Liver (tissue), 9 donors: ENCODE data around the gene CFAP90. TPM values are rescaled to one million over a fixed set of nuclear protein-coding genes. Genes with fewer than 3 reads are reported as not detected.

Source experiments
- DNase-seq: peaks from one replicate; pipeline ENCODE4 v3.0.0-alpha.2; 2017; ENCODE audit warnings: low spot score
- H3K27ac ChIP-seq, 2 donors: one replicate each; pipeline ENCODE4 v1.7.0; 2013; ENCODE audit warnings: inconsistent platforms in 2 of 2, low read length in 2 of 2, control low read depth in 1 of 2, low read depth in 1 of 2, mild to moderate bottlenecking in 1 of 2
- H3K27me3 ChIP-seq, 4 donors: one replicate each; pipeline versions ENCODE4 v1.6.1 to v1.7.0; 2013; ENCODE audit warnings: low read length in 3 of 4, inconsistent platforms in 1 of 4, mild to moderate bottlenecking in 1 of 4, moderate library complexity in 1 of 4; ENCODE audit not compliant: control insufficient read depth in 4 of 4, insufficient read depth in 4 of 4
- H3K36me3 ChIP-seq, 4 donors: one replicate each; pipeline versions ENCODE4 v1.6.1 to v1.7.0; 2013; ENCODE audit warnings: low read length in 3 of 4, mild to moderate bottlenecking in 3 of 4, low read depth in 1 of 4, moderate library complexity in 1 of 4; ENCODE audit not compliant: control insufficient read depth in 4 of 4, insufficient read depth in 3 of 4
- H3K4me1 ChIP-seq, 4 donors: one replicate each; pipeline versions ENCODE4 v1.6.1 to v1.7.0; 2013; ENCODE audit warnings: low read length in 3 of 4, mild to moderate bottlenecking in 3 of 4, moderate library complexity in 1 of 4; ENCODE audit not compliant: control insufficient read depth in 4 of 4, insufficient read depth in 4 of 4
- H3K4me3 ChIP-seq, 3 donors: one replicate each; pipeline versions ENCODE4 v1.6.1 to v1.7.0; 2013; ENCODE audit warnings: low read length in 3 of 3, control low read depth in 1 of 3, low read depth in 1 of 3, mild to moderate bottlenecking in 1 of 3
- H3K9ac ChIP-seq, 2 donors: one replicate each; pipeline ENCODE4 v1.7.0; 2013; ENCODE audit warnings: low read length in 2 of 2, mild to moderate bottlenecking in 2 of 2, moderate library complexity in 2 of 2, control low read depth in 1 of 2, low read depth in 1 of 2
- H3K9me3 ChIP-seq, 4 donors: one replicate each; pipeline versions ENCODE4 v1.6.1 to v1.7.0; 2013; ENCODE audit warnings: low read length in 3 of 4; ENCODE audit not compliant: control insufficient read depth in 4 of 4
- ATF3 ChIP-seq: IDR thresholded peaks from 2 replicates; pipeline ENCODE4 v1.6.1; 2016; ENCODE audit warnings: antibody characterized with exemption
- CTCF ChIP-seq: fragments of 150-350 bp; IDR thresholded peaks from 2 replicates; pipeline ENCODE4 v1.5.1; 2017; ENCODE audit warnings: improper control_type of control experiment, low read depth, low read length; ENCODE audit not compliant: missing input control
- EGR1 ChIP-seq, 2 donors: IDR thresholded peaks; 2 replicates each; pipeline ENCODE4 v1.6.1; 2016 to 2018; ENCODE audit warnings: antibody characterized with exemption in 2 of 2, low read depth in 2 of 2
- HNF4A ChIP-seq, 2 donors: conservative IDR thresholded peaks; 2 replicates each; pipeline ENCODE4 v1.6.1; 2016; ENCODE audit warnings: antibody characterized with exemption in 2 of 2, mild to moderate bottlenecking in 2 of 2
- HNF4G ChIP-seq: IDR thresholded peaks from 2 replicates; pipeline ENCODE4 v1.6.1; 2016; ENCODE audit warnings: antibody characterized with exemption
- JUND ChIP-seq, 2 donors: IDR thresholded peaks; 2 replicates each; pipeline ENCODE4 v1.6.1; 2016; ENCODE audit warnings: antibody characterized with exemption in 2 of 2
- RAD21 ChIP-seq, 2 donors: IDR thresholded peaks; 2 replicates each; pipeline ENCODE4 v1.6.1; 2016; ENCODE audit warnings: antibody characterized with exemption in 2 of 2, mild to moderate bottlenecking in 2 of 2
- REST ChIP-seq: IDR thresholded peaks from 2 replicates; pipeline ENCODE4 v1.6.1; 2016; ENCODE audit warnings: antibody characterized with exemption, mild to moderate bottlenecking
- RXRA ChIP-seq, 2 donors: IDR thresholded peaks; 2 replicates each; pipeline ENCODE4 v1.6.1; 2017 to 2018; ENCODE audit warnings: antibody characterized with exemption in 2 of 2, mild to moderate bottlenecking in 1 of 2
- YY1 ChIP-seq: IDR thresholded peaks from 2 replicates; pipeline ENCODE4 v1.6.1; 2016; ENCODE audit warnings: antibody characterized with exemption, mild to moderate bottlenecking
- ZBTB33 ChIP-seq: IDR thresholded peaks from 2 replicates; pipeline ENCODE4 v1.6.1; 2016; ENCODE audit warnings: antibody characterized with exemption
- WGBS: extraction: QIAGEN DNeasy Blood & Tissue Kit; methylation state at CpG from one replicate; pipeline ENCODE4 v1.1.7; 2013; 5-methylcytosine and 5-hydroxymethylcytosine counted together
- polyA plus RNA-seq, 2 donors: library from polyadenylated mRNA; stranded (reverse) in 1 of 2; unstranded in 1 of 2; fragments of 200-250 nt in 1 of 2; fragments of >200 nt in 1 of 2; fragmentation: Nextera tagmentation in 1 of 2; extraction: Ambion mirVana in 1 of 2; gene quantifications; one replicate each; pipeline versions ENCODE4 v1.2.1 to v1.2.3, GENCODE V29; 2013 to 2015
- total RNA-seq, 2 donors: library from RNA; depleted of rRNA; stranded (reverse); fragments of >200 nt; gene quantifications; one replicate each; pipeline ENCODE4 v1.2.3, GENCODE V29; 2014
- donor health status: healthy.
- donor health status: healthy.
- donor health status: healthy.
- donor health status: healthy.
- donor health status: healthy.

The CFAP90 gene, protein sequence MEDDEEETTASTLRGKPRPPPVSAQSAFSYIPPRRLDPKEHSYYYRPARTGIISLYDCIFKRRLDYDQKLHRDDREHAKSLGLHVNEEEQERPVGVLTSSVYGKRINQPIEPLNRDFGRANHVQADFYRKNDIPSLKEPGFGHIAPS
- under 1 TPM; 0.42 to 0.65 TPM for total RNA-seq
- polyA plus RNA-seq, result 1 to 10 TPM in 1 of 2 donors, under 1 TPM in 1; 0.53 to 1.0 TPM

- no peak for TF ChIP-seq REST
- peak; percentile 39 for TF ChIP-seq CTCF
- TF ChIP-seq ATF3, result no peak
- no peak for TF ChIP-seq ZBTB33
- no peaks in the 10 kb centered on the region for H3K27me3 ChIP-seq
- 3% methylated on average over 75 of the region's 76 CpGs for WGBS
- no peaks in the 10 kb centered on the region for H3K9me3 ChIP-seq
- H3K9ac ChIP-seq, result no peak within 1 kb of the TSS
- peak within 1 kb of the TSS; percentile 62 to 69 for H3K27ac ChIP-seq
- H3K4me1 ChIP-seq, result peaks cover 4 to 21% (median 16%) of the 10 kb centered on the region in 4 donors
- H3K36me3 ChIP-seq, result no peaks in the 10 kb centered on the region
- peak within 1 kb of the TSS; percentile 26 to 67 (median 35) for H3K4me3 ChIP-seq
- DNase-seq, result peak; percentile 67
These were observed at the start of gene CFAP90 for GRCh38 chr5:7850395-7851239. Gene CFAP90, minus strand, starts transcription at chr5:7851133. Its CDS starts 112 bp downstream, at chr5:7851021.

DNA sequence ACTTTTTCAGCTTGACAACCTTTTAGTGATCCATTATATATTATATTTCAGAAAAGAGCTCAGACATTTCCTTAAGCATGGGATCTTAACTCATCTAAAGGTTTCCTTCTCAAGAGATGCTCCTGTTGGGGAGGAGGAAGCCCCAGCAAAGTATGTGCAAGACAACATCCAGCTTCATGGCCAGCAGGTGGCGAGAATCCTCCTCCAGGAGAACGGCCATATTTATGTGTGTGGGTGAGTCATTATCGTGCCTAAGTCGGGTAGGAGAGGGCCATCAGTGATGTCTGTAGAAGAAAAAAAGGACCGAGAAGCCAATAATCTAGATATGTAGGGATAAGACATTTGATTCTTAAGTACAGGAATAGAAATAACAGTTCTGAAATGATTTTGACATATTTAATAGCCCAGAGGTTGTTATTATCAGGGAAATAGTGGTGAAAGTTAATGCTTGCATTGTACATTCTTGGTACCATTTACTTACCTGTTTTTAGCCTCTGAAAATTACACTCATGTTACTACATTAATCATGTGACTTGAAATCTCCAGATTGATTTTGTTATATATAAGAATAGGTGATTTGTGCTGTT is 46.2 kb upstream of the CFAP90 start:
- WGBS, result 78% methylated on average over 5 of the region's 5 CpGs
- TF ChIP-seq RAD21 (IDR thresholded peaks at IDR 0.05) (peak in 1 of 2 donors; percentile 41), RXRA (IDR thresholded peaks at IDR 0.05) (no peak), HNF4G (no peak), CTCF (no peak), YY1 (no peak), JUND (IDR thresholded peaks at IDR 0.05) (no peak), HNF4A (conservative IDR thresholded peaks at IDR 0.05) (no peak), EGR1 (IDR thresholded peaks at IDR 0.05; ENCODE audit: low read depth in 2 of 2) (no peak)
- H3K36me3 ChIP-seq, result peaks cover 9 to 89% (median 73%) of the 10 kb centered on the region in 4 donors

More for the DNA sequence above, 46.2 kb upstream of the CFAP90 start:
- no peak overlapping the region for H3K27ac ChIP-seq
- no peaks in the 10 kb centered on the region for H3K9me3 ChIP-seq
- DNase-seq, result no peak
- H3K4me3 ChIP-seq, result no peak overlapping the region
- H3K4me1 ChIP-seq, result no peaks in the 10 kb centered on the region
- no peaks in the 10 kb centered on the region for H3K27me3 ChIP-seq
- H3K9ac ChIP-seq, result no peak overlapping the region
